NCI-H2196 (cell line): ENCODE measurements around the gene XIRP2.
"Not testable (repeated sequence)": the region's sequence is repeated elsewhere in the genome, so short reads cannot be mapped to it uniquely, and the experiment has no call there.

Source experiments
- DNase-seq: peaks from one replicate; lab custom pipeline; 2025; ENCODE audit not compliant: unreplicated experiment; lab: John Stamatoyannopoulos, UW

The XIRP2 gene

DNA sequence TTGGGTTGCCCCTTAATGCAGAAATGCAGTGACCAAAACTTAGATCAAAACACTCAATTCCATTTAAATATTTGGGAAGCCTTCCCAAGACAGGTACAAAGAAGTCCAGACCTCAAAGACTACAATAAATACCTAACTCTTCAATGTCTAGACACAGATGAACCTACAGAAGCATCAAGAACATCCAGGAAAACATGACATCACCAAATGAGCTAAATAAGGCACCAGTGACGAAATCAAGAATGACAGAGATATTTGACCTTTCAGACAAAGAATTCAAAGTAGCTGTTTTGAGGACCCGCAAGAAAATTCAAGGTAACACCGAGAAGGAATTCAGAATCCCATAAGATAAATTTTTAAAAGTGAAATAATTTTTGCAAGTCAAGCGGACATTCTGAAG is 140.2 kb downstream of the XIRP2 start:
- DNase-seq: no peak

DNA sequence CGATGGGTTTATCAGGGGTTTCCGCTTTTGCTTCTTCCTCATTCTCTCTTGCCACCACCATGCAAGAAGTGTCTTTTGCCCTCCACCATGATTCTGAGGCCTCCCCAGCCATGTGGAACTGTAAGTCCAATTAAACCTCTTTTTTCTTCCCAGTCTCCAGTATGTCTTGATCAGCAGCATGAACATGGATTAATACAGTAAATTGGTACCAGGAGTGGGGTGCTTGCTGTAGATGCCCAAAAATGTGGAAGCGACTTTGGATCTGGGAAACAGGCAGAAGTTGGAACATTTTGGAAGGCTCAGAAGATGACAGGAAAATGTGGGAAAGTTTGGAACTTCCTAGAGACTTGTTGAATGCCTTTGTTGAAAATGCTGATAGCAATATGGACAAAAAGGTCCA is 146.7 kb downstream of the XIRP2 start:
- not testable (repeated sequence) for DNase-seq

DNA sequence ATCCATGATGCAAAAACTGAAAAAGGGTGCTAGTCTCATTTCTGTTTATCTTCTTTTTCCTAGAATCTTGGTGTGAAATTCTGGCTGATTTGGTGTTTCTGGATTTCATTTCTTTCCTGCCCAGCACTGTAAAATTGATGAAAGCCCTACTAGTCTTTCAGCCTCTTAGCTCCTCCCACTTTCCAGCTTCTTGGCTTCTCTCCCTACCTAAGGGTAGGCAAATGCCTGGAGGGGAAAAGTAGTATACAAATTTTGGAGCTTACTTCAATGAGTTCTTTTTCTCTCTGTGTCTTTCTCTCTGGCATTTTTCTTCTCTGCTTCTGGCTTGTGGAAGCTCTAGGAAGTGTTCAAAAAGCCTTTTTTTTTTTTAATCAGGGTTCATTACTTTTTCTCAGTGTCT is 160.5 kb downstream of the XIRP2 start:
- no peak for DNase-seq

DNA sequence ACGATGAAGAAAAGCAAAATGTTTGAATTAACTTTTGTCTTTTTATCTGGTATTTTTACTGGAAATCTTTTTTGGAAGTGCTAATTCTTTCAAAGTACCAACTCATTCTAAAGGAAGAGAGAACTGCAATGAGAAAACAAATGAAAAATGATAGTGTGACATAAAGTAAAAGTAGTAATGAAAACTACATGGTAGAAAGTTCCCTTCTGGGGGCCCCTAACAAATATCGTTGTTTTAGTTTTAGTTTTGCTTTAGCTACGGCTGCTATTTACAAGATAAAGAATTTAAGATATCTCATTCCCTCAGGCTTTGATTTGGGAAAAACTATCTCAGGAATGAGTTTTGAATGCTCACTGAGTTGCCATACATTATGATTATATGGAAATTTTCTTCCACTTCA is 161.4 kb downstream of the XIRP2 start:
- DNase-seq: no peak

DNA sequence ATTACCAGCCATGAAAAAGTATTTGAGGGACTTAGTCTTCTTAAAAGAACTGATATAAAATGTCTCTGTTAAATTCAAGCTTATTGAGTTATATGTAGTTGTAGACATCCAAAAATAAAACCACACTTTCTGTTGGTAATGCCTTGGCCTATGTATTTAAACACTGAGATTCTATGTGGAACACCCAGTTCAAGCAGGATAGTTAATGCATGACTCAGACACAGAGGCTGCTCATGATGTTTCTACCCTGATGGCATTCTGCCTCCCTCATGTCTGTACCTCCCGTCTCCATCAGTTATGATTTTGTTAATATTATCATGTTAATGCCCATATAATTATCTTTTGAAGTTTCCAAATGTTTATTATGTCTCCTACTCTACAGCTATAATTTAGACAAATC is 164.5 kb downstream of the XIRP2 start:
- no peak for DNase-seq

DNA sequence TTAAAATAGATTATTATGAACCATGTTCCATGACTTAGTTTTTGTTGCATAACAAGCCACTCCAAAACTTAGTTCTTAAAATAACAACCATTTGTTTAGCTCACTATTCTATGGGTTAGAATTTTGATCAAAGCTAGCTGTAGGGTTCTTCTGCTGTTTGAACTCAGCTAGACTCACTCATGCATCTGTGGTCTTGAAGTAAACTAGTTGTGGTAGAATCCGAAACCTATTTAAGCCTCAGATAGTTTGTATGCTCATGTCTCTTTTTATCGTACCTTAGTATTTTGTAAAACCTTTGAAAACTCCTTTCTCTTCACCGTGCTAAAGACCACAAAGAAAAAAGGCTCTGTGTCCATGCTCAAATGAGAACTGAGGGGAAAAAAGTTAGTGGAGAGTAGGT is 166.6 kb downstream of the XIRP2 start:
- no peak for DNase-seq

DNA sequence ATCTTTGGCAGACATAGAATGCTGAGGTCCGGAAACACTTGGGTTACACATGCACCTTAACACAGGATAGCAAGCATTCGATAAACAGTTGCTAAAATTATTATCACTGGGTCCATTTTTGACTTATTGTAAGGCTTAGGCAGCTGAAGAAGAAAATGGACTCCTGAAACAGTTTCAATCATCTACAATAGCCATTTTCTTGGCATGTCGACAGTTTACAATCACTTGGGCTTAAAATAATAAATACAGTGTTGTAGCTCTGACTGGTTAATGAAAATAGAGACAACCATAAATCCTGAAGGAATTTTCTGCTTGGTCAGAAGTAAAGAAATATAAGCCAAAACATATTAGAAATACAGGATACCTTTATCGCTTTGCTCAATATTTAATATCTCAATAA is 169.2 kb downstream of the XIRP2 start:
- no peak for DNase-seq

DNA sequence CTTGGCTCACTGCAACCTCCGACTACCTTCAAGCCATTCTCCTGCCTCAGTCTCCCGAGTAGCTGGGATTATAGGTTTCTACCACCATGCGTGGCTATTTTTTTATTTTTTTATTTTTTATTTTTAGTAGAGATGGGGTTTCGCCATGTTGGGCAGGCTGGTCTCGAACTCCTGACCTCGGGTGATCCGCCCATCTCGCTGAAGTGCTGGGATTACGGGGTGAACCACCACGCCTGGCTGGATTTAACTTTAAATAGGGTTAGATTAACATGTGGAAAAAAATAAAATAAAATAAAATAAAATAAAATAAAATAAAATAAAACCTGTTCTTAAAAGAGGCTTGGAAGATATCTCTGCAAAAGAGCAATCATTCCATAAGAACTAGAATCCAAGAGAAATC is 170.9 kb downstream of the XIRP2 start:
- DNase-seq: no peak

DNA sequence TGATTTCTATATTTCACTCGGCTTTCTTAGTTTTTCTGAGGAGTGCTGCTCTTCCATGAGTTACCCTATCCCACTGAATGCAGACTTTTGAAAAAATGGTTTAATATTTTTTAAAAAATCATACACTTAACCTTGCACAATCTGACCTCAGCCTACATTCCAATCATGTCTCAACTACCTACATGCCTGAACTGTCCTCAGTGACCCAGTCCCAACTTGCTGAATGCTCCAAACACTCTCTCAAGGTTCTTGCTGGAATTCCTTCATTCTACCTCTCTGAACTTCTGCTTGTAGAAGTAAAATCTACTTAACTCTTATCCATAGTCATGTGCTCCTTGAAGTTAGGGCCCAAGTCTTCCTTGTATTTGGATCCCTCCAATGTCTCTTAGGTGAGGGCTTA is 181.6 kb downstream of the XIRP2 start:
- no peak for DNase-seq

DNA sequence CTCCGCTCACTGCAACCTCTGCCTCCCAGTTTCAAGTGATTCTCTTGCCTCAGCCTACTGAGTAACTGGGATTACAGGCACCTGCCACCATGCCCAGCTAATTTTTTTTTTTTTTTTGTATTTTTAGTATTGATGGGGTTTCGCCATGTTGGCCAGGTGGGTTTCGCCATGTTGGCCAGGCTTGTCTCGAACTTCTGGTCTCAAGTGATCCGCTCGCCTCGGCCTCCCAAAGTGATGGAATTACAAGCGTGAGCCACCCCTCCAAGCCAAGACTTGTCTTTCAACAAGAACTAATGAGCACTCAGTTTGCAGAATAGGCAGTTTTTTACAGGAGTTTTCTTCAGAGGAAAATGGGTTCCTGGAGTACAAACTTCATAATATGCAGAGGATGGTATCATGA is 187.4 kb downstream of the XIRP2 start:
- DNase-seq: not testable (repeated sequence)

DNA sequence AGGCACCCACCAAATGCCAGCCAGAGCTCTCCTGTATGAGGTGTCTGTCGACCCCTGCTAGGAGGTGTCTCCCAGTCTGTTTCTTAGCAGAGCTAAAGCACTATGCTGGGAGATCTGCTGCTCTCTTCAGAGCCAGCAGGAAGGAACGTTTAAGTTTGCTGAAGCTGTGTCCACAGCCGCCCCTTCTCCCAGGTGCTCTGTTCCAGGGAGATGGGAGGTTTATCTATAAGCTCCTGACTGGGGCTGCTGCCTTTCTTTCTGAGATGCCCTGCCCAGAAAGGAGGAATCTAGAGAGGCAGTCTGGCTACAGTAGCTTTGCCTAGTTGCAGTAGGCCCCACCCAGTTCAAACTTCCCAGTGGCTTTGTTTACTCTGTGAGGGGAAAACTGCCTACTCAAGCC is 210.7 kb downstream of the XIRP2 start:
- not testable (repeated sequence) for DNase-seq

DNA sequence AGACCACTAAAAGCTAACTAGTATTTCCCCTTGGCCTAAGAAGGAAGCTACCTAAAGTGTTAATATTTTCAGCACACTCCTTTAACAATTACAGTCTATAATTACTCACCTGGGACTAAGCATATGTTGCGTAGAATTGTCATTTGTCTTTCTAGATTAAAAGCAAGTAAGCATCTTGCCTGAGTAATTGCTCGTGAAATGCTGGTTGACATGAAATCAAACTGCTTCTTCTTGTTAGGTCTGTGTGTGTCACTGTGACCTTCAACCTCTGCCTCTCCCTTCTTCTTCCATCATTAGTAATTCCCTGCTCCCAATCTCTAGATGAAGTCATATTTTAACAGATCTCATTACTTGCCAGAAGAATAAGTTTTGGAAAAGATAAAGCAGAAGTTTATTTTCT is 212.2 kb downstream of the XIRP2 start:
- DNase-seq: no peak

DNA sequence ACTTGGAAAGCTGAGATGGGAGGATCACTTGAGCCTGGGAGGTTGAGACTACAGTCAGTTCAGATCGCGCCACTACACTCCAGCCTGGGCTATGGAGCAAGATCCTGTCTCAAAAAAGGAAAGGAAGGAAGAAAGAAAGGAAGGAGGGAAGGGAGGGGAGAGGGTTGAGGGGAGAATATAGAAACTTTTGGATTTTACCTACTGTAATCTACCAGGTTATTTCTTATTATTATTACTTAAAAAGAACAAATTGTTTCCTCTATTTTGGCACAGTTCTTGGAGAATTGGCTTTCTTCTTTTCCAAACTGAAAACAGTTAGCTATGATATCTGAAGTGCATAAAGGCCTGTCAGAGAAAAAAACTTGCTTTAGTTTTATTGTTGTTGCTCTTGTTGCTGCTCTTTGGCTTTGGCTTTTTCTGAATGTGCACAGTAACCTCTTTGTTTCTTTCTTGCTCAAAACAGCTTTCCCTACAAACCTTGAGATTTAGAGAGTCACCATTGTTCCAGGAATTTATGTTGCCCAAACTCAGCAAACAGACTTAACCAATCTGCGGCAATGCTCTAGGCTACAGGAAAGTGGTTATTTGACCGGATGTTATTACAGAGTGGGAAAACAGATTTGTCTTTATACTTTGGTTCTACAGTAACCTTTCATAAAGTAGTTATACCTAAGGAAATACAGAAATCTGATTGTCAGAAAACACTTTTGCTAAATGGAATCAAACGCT is 214.9 kb downstream of the XIRP2 start:
- no peak for DNase-seq

DNA sequence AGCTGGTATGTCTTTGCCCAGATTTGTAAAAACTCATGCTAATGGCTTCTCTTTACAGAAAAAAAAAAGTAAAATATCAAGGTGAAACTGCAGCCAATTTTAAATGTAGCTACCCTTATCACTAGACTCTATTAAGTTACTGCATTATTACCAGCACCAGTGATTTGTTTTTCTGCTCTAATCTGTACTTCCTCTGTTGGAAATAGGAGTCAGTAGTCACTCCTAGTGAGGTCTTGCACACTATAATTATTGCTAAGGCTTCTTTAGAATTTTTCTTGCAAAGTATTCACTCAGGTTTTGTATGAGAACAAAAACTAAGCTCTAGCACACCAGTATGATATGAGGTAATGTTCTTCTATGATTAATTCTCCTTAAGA is 215.5 kb downstream of the XIRP2 start:
- DNase-seq: no peak

DNA sequence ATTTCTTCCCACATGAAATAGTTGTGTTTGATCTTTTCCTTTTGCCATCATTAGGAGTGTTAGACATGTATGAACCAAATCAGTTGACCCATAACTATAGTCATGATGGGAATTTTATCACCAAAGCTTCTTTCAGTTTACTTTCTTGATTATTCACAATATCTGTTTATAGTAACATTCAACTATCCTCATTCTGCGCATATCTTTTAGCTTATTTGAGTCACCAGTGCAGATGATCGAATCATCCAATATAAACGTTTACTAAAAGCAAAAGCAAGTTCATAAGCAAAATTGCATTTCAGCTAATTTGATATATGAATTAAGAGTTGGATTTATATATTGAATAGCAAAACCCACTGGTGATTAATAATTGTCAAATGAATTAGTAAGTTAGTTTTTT is 216.4 kb downstream of the XIRP2 start:
- no peak for DNase-seq

DNA sequence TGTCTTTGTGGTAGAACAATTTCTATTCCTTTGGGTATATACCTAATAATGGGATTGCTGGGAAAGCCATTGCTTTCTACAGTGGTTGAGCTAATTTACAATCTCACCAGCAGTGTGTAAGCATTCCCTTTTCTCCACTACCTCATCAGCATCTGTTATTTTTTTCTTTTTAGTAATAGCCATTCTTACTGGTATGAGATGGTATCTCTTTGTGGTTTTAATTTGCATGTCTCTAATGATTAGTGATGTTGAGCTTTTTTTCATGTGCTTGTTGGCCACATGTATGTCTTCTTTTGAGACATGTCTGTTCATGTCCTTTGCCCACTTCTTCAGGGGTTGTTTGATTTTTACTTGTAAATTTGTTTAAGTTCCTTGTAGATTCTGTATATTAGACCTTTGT is 221.4 kb downstream of the XIRP2 start:
- not testable (repeated sequence) for DNase-seq

DNA sequence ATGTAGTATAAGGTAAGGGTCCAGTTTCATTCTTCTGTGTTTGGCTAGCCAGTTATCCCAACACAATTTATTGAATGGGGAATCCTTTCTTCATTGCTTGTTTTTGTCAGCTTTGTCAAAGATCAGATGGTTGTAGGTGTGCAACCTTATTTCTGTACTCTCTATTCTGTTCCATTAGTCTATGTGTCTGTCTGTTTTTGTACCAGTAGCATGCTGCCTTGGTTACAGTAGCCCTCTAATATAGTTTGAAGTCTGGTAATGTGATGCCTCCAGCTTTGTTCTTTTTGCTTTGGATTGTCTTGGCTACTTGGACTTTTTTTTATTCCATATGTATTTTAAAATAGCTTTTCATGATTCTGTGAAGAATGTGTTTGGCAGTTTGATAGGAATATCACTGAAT is 222.1 kb downstream of the XIRP2 start:
- no peak for DNase-seq

DNA sequence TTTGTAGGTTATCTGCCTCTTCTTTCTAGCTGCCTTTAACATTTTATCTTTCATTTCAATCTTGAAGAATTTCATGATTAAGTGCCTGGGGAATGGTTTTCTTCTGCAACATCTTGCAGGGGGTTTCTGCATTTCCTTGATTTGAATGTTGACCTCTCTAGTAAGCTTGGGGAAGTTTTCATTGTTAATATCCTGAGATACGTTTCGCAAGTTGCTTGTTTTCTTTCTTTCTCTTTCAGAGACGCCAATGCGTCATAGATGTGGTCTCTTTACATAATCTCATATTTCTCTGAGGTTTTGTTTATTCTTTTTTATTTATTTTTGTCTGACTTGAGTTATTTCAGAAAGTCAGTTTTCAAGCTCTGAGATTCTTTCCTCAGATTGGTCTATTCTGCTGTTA is 225.7 kb downstream of the XIRP2 start:
- DNase-seq: no peak

DNA sequence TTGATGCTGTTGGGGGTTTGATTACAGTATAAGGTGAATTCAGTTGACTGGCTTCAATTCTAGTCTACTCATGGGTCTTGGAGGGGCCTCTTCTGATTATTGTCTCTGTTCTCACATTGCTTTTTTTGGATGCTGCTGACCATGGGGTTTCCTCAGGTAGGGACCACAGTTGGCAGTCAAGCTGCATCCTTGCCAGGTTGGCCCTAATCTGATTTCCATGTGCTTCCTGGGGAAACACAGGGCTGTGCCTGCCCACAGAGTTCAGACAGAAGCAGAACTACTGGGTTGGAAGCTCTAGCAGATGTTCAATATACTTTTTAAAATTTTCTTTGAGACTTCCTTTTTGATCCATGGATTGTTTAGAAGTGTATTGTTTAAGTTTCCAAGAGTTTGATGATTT is 227.3 kb downstream of the XIRP2 start:
- no peak for DNase-seq

DNA sequence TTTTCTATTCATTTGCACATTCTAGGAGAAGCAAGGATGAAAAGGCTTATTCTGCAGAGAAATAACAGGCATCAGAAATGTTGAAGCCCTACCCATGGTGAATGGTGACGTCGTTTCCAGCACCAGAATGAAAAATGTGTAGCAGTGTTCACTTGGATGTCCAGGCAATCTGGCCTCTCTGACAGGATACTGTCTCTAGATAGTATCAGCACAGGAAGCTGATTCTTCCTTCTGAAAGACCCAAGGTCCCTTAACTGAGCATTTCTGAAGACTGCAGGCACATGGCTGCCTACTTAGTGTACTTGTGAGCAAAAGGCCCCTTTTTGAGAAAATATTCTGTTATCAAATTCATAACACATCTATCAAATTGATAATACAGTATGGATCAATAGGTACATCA is 234.1 kb downstream of the XIRP2 start:
- no peak for DNase-seq

DNA sequence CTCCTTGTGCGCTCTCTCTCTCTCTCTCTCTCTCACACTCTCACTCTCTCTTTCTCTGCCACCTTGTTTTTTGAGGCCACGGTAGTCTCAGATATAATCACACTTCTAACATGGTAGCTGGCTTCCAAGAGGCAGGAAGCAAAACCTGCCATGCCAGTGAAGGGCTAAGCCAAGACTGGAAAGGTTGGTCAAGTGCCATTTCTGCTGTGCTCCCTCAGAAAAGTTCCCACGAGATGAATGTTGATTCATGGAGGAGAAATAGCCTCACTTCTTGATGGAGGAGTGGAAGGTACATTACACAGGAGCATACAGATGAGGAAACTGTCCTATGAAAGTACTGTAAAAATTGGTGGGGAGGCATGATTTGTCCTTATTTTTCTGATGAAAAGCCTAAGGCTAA is 237.9 kb downstream of the XIRP2 start:
- no peak for DNase-seq

DNA sequence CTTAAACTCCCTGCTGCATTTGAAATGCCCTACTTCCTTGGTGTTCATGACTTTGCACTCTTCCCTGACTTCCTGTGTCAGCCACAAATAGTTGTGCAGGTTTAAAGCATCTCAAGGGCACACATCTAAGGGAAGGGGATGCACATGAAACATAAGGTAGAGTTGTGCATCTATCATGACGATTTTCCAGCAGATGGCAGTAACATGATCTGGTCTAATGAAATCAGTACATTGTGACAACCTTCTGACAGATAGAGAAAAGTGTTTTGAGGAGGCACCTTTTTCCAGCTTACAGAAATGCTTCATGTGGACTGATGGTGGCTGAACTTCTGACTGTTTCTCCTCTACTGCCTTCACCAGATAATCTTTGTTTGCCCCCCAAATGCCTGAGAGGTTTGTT is 238.9 kb downstream of the XIRP2 start:
- no peak for DNase-seq

DNA sequence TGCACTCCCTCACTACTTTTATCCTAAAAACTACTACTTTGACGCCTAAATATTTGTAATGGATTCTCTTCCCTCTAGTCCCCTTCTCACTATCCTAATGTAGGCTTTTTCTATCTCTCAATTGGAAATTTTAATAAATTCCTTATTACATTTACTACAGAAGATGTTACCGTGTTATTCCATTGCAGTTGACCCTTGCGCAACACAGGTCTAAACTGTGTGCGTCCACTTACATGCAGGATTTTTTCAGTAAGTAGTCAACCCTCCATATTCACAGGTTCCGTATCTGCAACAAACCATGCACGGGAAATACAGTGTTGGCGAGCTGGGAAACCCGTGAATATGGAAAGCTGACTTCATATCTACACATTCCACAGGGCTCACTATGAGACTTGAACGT is 239.8 kb downstream of the XIRP2 start:
- DNase-seq: no peak

DNA sequence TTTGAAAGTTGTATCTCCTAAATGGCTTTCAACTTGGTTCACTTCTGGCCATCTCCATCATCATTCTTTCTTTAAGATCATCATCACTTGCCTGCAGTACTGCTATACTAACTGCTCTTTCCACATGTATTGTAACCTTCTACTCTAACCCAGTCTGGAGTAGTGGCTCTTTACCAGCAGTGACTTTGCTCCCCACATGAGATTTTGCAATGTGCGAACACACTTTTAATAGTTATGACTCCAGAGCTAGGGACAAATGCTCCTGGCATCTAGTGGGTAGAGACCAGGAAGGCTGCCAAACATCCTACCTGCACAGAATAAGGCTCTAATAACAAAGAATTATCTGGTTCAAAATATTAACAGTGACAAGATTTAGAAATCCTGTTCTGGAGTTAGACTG is 243.8 kb downstream of the XIRP2 start:
- DNase-seq: no peak
